Measurements from ENCODE around the gene METTL14. TPM values are rescaled to one million over a fixed set of nuclear protein-coding genes. Genes with fewer than 3 reads are reported as not detected.

The METTL14 gene
- polyA plus RNA-seq, 3 donors = 6.6 to 19.2 (median 8.2) TPM

DNA sequence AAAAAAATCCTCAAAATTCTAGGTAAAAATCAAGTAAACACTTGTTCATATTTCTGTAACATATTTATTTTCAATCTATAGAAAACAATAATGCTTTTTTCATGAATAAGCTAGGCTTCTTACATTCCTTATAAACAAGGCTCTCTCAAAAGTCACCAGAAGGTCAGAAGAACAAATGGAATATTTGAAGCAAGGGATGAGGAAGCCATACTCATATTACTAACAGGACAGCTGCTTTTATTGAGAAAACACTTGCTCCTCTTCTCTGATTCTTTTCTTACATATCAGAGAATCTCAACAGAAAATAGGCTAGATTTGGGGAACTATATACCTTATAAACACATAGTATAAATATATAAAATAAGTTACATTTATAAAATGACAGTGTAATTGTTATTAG lies 67.9 kb downstream of the METTL14 start:
- DNase-seq = no peak
- Histone ChIP-seq H2AFZ (ENCODE audit: insufficient read depth, low read depth, low read length, poor library complexity, severe bottlenecking) (no peak overlapping the region), H3K27ac (ENCODE audit: low read depth in 1 of 2, low read length in 2 of 2) (no peak overlapping the region), H3K79me2 (ENCODE audit: insufficient read depth, low read length) (no peaks in the 10 kb centered on the region), H3K27me3 (ENCODE audit: control insufficient read depth in 2 of 2, insufficient read depth in 2 of 2, low read length in 2 of 2) (no peaks in the 10 kb centered on the region), H3K9ac (ENCODE audit: insufficient read depth, low read length, poor library complexity, severe bottlenecking) (no peak overlapping the region), H3K36me3 (replicated peaks in 1 of 2; ENCODE audit: control insufficient read depth in 1 of 2, insufficient read depth in 2 of 2, low read length in 2 of 2) (peaks cover 75 to 99% of the 10 kb centered on the region in 2 donors), H3K9me3 (replicated peaks in 1 of 2; ENCODE audit: control insufficient read depth in 1 of 2, insufficient read depth in 1 of 2, low read length in 2 of 2) (no peaks in the 10 kb centered on the region), H3K4me2 (replicated peaks; ENCODE audit: extremely low read depth, low read length, poor library complexity, severe bottlenecking) (no peak overlapping the region), H4K20me1 (ENCODE audit: insufficient read depth, low read length) (no peaks in the 10 kb centered on the region), H3K4me3 (replicated peaks in 1 of 3; ENCODE audit: low read depth in 2 of 3, low read length in 3 of 3) (no peak overlapping the region), H3K4me1 (ENCODE audit: control insufficient read depth in 1 of 2, insufficient read depth in 2 of 2, low read length in 2 of 2) (no peaks in the 10 kb centered on the region)
- Mint-ChIP-seq H3K27me3 (ENCODE audit: low read depth in 3 of 3) (no peaks in the 10 kb centered on the region), H3K27ac (peak overlapping the region in 1 of 7 donors; percentile 57), H3K4me3 (no peak overlapping the region), H3K9me3 (no peaks in the 10 kb centered on the region), H3K4me1 (no peaks in the 10 kb centered on the region), H3K36me3 (peaks cover 69 to 71% of the 10 kb centered on the region in 2 donors)
- intact Hi-C loops (cut with micrococcal nuclease) = no loop called here
- TF ChIP-seq, protein P1, sequence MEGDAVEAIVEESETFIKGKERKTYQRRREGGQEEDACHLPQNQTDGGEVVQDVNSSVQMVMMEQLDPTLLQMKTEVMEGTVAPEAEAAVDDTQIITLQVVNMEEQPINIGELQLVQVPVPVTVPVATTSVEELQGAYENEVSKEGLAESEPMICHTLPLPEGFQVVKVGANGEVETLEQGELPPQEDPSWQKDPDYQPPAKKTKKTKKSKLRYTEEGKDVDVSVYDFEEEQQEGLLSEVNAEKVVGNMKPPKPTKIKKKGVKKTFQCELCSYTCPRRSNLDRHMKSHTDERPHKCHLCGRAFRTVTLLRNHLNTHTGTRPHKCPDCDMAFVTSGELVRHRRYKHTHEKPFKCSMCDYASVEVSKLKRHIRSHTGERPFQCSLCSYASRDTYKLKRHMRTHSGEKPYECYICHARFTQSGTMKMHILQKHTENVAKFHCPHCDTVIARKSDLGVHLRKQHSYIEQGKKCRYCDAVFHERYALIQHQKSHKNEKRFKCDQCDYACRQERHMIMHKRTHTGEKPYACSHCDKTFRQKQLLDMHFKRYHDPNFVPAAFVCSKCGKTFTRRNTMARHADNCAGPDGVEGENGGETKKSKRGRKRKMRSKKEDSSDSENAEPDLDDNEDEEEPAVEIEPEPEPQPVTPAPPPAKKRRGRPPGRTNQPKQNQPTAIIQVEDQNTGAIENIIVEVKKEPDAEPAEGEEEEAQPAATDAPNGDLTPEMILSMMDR (IDR thresholded peaks at IDR 0.05) = no peak

DNA sequence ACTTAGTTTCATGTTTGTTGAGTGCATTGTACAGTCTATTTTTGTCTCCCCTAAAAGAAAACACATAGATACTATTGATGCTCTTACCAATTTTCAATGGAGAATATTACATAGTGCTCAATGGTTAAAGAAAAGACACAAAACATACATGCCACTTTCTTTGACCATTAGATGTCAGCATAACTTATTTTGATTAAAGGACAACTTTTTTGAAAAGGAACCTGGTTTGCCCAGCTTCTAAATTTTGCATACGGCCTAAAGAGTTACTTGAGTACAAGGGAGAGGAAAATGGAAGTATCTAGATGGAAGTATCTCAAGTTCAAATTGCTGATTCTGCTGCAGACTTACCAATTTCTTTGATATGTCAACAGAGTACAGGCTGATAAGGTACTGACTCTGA lies 68.5 kb downstream of the METTL14 start:
- H3K36me3 ChIP-seq (replicated peaks in 1 of 2; ENCODE audit: control insufficient read depth in 1 of 2, insufficient read depth in 2 of 2, low read length in 2 of 2) = peaks cover 77 to 97% of the 10 kb centered on the region in 2 donors
- TF ChIP-seq, protein P1 (IDR thresholded peaks at IDR 0.05) = no peak
- no peak overlapping the region for H3K9ac ChIP-seq (ENCODE audit: insufficient read depth, low read length, poor library complexity, severe bottlenecking)
- H3K4me3 ChIP-seq (replicated peaks in 1 of 3; ENCODE audit: low read depth in 2 of 3, low read length in 3 of 3) = no peak overlapping the region
- no peaks in the 10 kb centered on the region for H3K9me3 Mint-ChIP-seq
- no peak overlapping the region for H3K4me2 ChIP-seq (replicated peaks; ENCODE audit: extremely low read depth, low read length, poor library complexity, severe bottlenecking)
- H3K4me3 Mint-ChIP-seq = no peak overlapping the region
- intact Hi-C loops (cut with micrococcal nuclease) = no loop called here
- DNase-seq = no peak
- H3K27me3 ChIP-seq (ENCODE audit: control insufficient read depth in 2 of 2, insufficient read depth in 2 of 2, low read length in 2 of 2) = no peaks in the 10 kb centered on the region
- H3K27ac Mint-ChIP-seq = no peak overlapping the region
- H3K4me1 ChIP-seq (ENCODE audit: control insufficient read depth in 1 of 2, insufficient read depth in 2 of 2, low read length in 2 of 2) = no peaks in the 10 kb centered on the region
- H3K27me3 Mint-ChIP-seq (ENCODE audit: low read depth in 3 of 3) = no peaks in the 10 kb centered on the region
- H3K9me3 ChIP-seq (replicated peaks in 1 of 2; ENCODE audit: control insufficient read depth in 1 of 2, insufficient read depth in 1 of 2, low read length in 2 of 2) = no peaks in the 10 kb centered on the region
- WGBS (ENCODE audit: insufficient coverage) = no CpG with 5 or more reads among the region's 1 CpG
- peaks cover 66% of the 10 kb centered on the region in 2 donors for H3K36me3 Mint-ChIP-seq
- no peaks in the 10 kb centered on the region for H3K79me2 ChIP-seq (ENCODE audit: insufficient read depth, low read length)
- no peaks in the 10 kb centered on the region for H3K4me1 Mint-ChIP-seq
- H3K27ac ChIP-seq (ENCODE audit: low read depth in 1 of 2, low read length in 2 of 2) = no peak overlapping the region
- no peak overlapping the region for H2AFZ ChIP-seq (ENCODE audit: insufficient read depth, low read depth, low read length, poor library complexity, severe bottlenecking)
- no peaks in the 10 kb centered on the region for H4K20me1 ChIP-seq (ENCODE audit: insufficient read depth, low read length)
